H7 (cell line): ENCODE data around the gene BMPR2. TPM values are rescaled to one million over a fixed set of nuclear protein-coding genes. Genes with fewer than 3 reads are reported as not detected.
"Not testable (repeated sequence)": the region's sequence is repeated elsewhere in the genome, so short reads cannot be mapped to it uniquely, and the experiment has no call there.

Experiments
- DNase-seq: peaks from one replicate; pipeline ENCODE4 v3.0.0; 2012
- H3K27me3 ChIP-seq: 2 replicates; pipeline ENCODE4 v1.6.0; 2011; ENCODE audit warnings: mild to moderate bottlenecking, low read length; ENCODE audit not compliant: control insufficient read depth, insufficient read depth
- H3K36me3 ChIP-seq: replicated peaks from 2 replicates; pipeline ENCODE4 v1.5.1; 2011; ENCODE audit warnings: low read length; ENCODE audit not compliant: control insufficient read depth, insufficient read depth
- H3K4me3 ChIP-seq: 2 replicates; pipeline ENCODE4 v1.5.1; 2011; ENCODE audit warnings: low read depth, mild to moderate bottlenecking, control low read depth, low read length, moderate library complexity; ENCODE audit not compliant: insufficient read depth
- total RNA-seq: library from RNA; depleted of rRNA; stranded (reverse); fragments of >200 nt; shearing (Covaris generic); gene quantifications from 2 replicates; pipeline ENCODE4 v1.2.3, GENCODE V29; 2014

Gene BMPR2
- total RNA-seq, 1 experiment from 2014 or later: 10.3 TPM

GRCh38 chr2:202508686-202509085, 132.6 kb downstream of the BMPR2 start:
- no peaks in the 10 kb centered on the region for H3K36me3 ChIP-seq
- no peak for DNase-seq
- H3K27me3 ChIP-seq: no peaks in the 10 kb centered on the region
- no peak overlapping the region for H3K4me3 ChIP-seq

- no peak for DNase-seq
- H3K27me3 ChIP-seq: no peaks in the 10 kb centered on the region
- H3K4me3 ChIP-seq: no peak overlapping the region
- no peaks in the 10 kb centered on the region; the same call in 1 of the 2 replicates for H3K36me3 ChIP-seq
Measured at GRCh38 chr2:202510911-202511310, 134.8 kb downstream of the BMPR2 start.

- H3K27me3 ChIP-seq: no peaks in the 10 kb centered on the region
- no peak for DNase-seq
- H3K36me3 ChIP-seq: no peaks in the 10 kb centered on the region; the same call in 1 of the 2 replicates
- H3K4me3 ChIP-seq: no peak overlapping the region
Measured at GRCh38 chr2:202512176-202512575, 136.0 kb downstream of the BMPR2 start.

GRCh38 chr2:202514732-202515131, 138.6 kb downstream of the BMPR2 start:
- Histone ChIP-seq H3K27me3 (no peaks in the 10 kb centered on the region), H3K36me3 (peaks cover 1% of the 10 kb centered on the region; the same call in 1 of the 2 replicates), H3K4me3 (no peak overlapping the region)
- no peak for DNase-seq

- no peak for DNase-seq
- no peaks in the 10 kb centered on the region for H3K27me3 ChIP-seq
- peaks cover 7% of the 10 kb centered on the region for H3K36me3 ChIP-seq
- H3K4me3 ChIP-seq: no peak overlapping the region
Measured at GRCh38 chr2:202519453-202519852, 143.3 kb downstream of the BMPR2 start.

GRCh38 chr2:202521470-202521869, 145.3 kb downstream of the BMPR2 start:
- DNase-seq: no peak
- Histone ChIP-seq H3K4me3 (no peak overlapping the region), H3K27me3 (no peaks in the 10 kb centered on the region), H3K36me3 (peaks cover 7% of the 10 kb centered on the region)

DNA sequence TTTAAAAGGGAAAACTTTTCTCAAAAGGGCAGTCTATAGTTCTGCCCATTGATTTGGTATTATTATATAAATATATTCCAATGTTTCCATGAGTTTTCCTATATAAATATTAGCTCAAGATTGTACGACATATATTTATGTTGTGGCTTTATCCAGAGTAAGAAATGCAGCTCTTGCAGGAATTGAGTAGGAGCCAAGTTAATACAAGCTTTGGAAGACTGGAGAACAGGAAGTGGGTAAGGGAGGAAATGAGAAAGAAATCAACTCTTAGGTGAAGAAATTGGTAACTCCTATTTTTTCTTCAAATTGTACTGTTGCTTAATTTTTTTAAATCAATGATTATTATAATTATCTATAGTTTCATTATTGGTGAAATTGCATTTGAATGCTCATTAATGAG, 153.3 kb downstream of the BMPR2 start:
- H3K4me3 ChIP-seq: no peak overlapping the region
- H3K36me3 ChIP-seq: peaks cover 2% of the 10 kb centered on the region
- no peak for DNase-seq
- no peaks in the 10 kb centered on the region for H3K27me3 ChIP-seq

DNA sequence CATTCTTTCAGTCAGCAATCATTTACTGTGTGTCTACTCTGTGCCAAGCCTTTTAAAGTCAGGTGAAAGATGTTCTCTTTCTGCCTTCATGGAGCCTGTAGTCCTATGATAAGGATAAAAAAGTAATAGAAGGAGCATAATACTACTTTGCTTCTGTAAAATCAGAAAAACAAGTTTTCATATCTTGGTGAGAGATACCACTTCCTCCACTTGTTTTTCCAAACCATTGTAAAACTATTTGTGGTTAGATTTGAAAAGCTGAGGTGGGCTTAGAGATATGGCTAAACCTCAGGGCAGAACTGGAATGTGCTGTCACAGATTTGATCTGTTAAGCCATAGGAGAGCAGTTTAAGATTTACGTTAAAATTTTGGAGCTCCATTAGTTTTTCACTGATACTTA, 153.9 kb downstream of the BMPR2 start:
- Histone ChIP-seq H3K36me3 (peaks cover 2% of the 10 kb centered on the region), H3K4me3 (no peak overlapping the region), H3K27me3 (no peaks in the 10 kb centered on the region)
- no peak for DNase-seq

DNA sequence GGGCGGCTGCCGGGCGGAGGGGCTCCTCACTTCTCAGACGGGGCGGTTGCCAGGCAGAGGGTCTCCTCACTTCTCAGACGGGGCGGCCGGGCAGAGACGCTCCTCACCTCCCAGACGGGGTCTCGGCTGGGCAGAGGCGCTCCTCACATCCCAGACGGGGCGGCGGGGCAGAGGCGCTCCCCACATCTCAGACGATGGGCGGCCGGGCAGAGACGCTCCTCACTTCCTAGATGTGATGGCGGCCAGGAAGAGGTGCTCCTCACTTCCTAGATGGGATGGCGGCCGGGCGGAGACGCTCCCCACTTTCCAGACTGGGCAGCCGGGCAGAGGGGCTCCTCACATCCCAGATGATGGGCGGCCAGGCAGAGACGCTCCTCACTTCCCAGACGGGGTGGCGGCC, 159.2 kb downstream of the BMPR2 start:
- not testable (repeated sequence) for H3K36me3 ChIP-seq, DNase-seq, H3K4me3 ChIP-seq, H3K27me3 ChIP-seq

DNA sequence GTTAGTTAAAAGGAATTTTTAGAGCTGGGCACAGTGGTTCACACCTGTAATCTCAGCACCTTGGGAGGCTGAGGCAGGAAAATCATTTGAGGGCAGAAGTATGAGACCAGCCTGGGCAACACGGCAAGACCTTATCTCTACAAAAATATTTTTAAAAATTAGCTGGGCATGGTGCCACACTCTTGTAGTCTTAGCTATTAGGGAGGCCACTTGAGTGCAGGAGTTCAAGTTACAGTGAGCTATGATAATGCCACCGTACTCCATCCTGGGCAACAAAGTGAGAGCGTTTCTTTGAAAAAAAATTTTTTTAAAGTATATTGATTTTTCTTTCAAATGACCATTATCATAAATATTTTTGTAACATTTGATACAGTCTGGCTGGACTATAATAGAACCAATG, 165.0 kb downstream of the BMPR2 start:
- Histone ChIP-seq H3K36me3 (no peaks in the 10 kb centered on the region), H3K4me3 (no peak overlapping the region), H3K27me3 (no peaks in the 10 kb centered on the region)
- no peak for DNase-seq

- no peaks in the 10 kb centered on the region for H3K36me3 ChIP-seq
- no peaks in the 10 kb centered on the region for H3K27me3 ChIP-seq
- H3K4me3 ChIP-seq: no peak overlapping the region
- DNase-seq: no peak
Measured at GRCh38 chr2:202542142-202542541, 166.0 kb downstream of the BMPR2 start.

DNA sequence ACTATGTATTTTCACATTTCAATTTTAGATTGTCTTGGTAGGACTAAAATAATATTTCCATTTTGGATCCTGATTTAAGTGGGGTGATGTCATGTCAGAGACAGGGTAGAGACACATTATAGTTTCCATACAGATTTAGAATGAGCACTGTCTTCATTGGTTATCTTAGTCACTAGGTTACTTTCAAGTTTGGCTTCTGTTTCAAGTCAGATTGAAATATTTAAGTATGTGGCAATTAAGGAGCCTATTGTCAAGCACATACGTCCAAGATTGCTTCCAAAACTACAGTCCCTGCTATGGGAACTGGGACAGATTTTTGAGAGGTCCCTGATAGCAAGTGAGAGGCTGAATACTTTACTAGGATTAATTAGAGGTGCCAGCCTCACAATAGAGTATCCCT, 169.4 kb downstream of the BMPR2 start:
- H3K4me3 ChIP-seq: no peak overlapping the region
- DNase-seq: no peak
- no peaks in the 10 kb centered on the region for H3K27me3 ChIP-seq
- H3K36me3 ChIP-seq: no peaks in the 10 kb centered on the region

GRCh38 chr2:202545931-202546330, 169.8 kb downstream of the BMPR2 start:
- no peaks in the 10 kb centered on the region for H3K27me3 ChIP-seq
- no peak for DNase-seq
- no peaks in the 10 kb centered on the region for H3K36me3 ChIP-seq
- no peak overlapping the region for H3K4me3 ChIP-seq

DNA sequence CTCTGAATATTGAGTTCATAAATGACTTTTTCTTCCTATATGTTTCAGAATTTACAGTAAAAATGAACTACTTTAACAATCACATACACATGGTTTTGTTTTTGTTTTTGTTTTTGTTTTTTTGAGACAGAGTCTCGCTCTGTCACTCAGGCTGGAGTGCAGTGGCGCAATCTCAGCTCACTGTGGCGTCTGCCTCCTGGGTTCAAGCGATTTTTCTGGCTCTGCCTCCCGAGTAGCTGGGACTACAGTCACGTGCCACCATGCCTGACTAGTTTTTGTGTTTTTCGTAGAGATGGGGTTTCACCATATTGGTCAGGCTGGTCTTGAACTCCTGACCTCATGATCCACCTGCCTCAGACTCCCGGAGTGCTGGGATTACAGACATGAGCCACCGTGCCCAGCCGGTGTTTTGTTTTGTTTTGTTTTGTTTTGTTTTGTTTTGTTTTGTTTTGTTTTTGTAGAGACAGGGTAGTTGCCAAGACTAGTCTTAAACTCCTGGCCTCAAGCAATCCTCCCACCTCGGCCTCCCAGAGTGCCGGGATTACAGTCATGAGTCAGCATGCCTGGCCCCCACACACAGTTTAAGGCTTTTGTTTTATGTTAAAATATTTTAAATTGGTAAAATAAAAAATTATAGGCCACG, 170.5 kb downstream of the BMPR2 start:
- not testable (repeated sequence) for H3K27me3 ChIP-seq, H3K36me3 ChIP-seq, DNase-seq, H3K4me3 ChIP-seq

- DNase-seq: no peak
- Histone ChIP-seq H3K27me3 (no peaks in the 10 kb centered on the region), H3K4me3 (no peak overlapping the region), H3K36me3 (no peaks in the 10 kb centered on the region; the same call in 1 of the 2 replicates)
Measured at GRCh38 chr2:202548240-202548639, 172.1 kb downstream of the BMPR2 start.

- H3K4me3 ChIP-seq, DNase-seq, H3K36me3 ChIP-seq, H3K27me3 ChIP-seq: not testable (repeated sequence)
Measured at GRCh38 chr2:202551000-202551399, 174.9 kb downstream of the BMPR2 start.
